T-helper 22 cell (primary cell): Measurements from ENCODE around the gene PLEKHA4.
"Not testable (repeated sequence)": the region's sequence is repeated elsewhere in the genome, so short reads cannot be mapped to it uniquely, and the experiment has no call there.

Experiments used
- DNase-seq: peaks from one replicate; pipeline ENCODE4 v3.0.0-alpha.2; 2020; ENCODE audit warnings: low read depth

The PLEKHA4 gene

DNA sequence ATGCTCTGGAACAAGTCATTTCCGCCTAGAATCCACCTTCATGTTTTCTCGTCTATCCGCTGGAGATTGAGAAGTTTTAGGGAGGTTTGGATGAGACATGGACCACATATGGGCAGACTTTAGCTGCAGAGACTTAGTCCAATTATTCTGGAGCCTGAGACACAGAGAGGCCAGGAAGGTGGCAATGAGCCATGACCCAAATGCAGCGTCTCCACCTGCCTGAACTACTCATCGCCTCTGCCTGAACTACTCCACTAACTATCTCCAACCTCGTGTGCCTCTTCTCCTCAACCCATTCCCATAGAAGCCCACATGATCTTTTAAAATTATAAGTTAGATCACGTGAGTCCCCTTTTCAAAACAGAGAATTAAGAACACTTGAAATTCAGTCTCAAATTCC lies 5.6 kb downstream of the PLEKHA4 start:
- DNase-seq, result no peak

DNA sequence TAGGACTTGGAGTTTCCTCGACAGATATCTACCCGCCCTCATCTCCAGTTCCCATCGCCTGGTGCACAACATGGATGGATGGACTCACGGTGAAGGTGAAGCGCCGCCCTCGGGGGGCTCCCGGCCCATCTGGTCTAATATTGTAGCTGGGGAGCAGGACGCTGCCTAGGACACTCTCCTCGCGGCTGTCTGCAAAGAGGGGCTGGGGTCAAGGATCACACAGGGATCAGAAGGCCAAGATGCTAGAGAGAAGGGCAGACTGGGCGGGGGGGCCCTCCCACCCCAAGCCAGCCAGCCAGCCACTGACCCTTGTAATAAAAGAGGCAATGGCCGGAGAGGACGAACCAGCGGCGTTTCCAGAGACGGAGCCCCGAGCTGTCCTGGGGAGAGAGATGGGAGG lies 7.1 kb downstream of the PLEKHA4 start:
- no peak for DNase-seq

DNA sequence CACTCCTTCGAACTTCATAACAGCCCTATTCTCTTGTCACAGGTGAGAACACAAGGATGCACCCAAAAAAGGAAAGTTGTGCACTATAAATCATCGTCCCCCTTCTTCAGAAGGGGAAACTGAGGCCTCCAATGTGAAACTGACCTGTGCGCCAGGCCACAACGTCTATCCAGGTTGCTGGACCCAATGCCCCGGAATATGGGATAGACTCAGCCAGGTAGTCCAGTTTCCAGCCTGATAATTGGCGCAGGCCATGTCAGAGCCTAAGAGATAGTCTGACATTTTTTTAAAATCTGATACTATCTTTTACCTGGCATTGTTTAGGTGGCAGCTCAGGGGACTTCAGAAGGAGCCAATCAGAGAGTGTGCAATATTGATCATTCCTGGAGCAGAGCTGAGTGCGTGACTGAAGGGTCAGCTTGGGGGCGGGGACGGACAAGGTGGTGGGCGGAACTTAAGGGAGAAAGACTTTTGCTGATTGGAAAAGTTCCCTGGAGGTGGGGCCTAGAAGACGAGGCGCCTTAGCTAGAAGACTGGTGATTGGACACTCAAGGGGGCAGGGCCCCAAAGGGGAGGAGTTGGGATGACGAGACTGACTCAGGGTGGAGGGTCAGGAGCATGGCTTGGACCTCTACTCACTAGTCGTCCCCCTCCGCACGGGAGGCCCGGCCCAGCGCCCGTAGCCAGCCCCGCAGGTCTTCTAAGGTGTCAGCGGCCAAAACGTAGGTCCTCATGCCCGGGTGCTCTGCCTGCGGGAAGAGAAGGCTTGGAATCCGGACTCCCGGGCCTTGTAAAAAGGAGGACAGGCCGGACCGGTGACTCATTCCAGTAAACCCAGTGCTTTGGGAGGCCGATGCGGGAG lies 8.5 kb downstream of the PLEKHA4 start:
- DNase-seq, result no peak

DNA sequence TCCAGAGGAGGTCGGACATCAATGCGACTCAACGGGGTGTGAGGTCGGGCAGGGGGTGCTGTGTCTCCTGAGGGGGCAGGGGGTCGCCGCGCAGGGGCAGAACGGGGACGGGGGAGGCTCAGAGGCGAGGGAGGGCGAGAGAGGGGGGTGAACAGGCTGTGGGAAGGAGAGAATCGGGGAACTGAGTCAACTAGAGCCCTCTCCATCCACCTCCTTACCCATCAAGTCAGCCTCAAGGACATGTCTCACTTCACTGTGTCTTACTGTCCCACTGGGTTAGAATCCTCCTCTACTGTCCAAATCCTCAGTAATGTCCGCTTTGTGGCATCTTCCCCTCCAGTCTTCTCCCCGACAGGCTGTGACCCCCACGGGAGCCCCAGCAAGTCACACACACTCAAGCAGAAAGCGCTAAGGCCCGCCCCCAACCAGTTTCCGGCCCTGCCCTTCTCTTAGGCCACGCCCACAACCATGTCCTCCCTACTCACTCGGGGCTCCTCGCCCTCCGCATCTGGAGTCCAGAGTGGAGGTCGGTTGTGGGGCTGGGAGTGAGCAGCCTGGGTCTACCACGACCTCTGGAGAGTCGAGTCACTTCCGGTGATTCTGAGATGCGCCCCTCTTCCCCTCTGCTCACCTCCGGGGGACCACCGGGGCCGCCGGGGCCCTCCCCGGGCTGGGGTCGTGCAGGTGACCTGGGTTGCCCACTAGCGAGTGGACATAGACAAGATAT lies 9.3 kb downstream of the PLEKHA4 start:
- peak; percentile 62 for DNase-seq

DNA sequence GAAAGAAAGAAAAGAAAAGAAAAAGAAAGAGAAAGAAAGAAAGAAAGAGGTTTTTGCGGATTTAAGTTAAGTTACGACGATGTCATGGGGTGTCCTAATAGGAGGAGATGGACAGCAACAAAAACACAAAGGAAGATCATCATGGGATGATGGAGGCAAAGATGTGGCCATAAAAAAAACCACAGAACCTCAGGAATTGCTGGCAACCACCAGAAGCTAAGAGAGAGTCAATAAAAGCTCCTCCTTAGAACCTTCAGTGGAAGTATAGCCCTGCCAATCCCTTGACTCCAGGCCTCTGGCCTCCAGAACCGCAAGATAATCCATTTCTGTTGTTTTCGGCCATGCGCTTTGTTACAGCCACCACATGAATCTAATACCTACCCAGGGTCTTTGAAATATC lies 11.5 kb downstream of the PLEKHA4 start:
- no peak for DNase-seq

DNA sequence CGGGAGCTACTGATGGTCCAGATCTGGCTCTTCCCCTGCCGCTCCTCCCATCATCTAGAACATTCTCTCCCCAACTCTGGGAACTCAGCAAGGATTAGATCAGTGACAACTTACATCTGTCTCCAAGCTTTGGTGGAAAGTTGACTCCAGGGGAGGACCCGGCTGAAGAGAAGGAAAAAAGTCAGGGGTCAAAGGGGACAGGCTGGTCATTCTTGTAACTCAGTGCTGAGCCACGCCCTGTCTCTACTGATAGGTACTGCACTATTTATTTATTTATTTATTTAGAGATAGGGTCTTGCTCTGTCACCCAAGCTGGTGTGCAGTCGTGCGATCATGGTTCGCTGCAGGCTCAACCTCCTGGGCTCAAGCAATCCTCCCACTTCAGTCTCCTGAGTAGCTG lies 14.3 kb downstream of the PLEKHA4 start:
- DNase-seq, result no peak

DNA sequence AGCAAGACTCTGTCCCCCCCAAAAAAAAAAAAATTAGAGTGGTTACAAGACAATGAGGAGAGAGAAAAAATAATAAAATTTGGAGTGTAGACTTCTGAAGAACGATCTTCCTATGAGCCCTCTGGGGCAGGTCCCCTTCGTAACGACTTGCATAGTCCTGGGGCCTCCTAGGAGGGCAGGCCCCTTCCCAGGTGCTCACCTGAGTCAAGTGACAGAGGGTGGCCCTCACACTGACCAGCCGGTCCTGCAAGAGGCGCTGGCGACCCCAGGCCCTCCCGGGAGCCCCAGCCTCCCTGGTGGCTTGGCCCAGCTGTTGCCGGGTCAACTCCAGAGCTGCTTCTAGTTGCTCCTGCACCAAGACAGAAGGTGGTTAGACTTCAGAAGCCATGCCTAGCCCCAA lies 14.9 kb downstream of the PLEKHA4 start:
- DNase-seq, result no peak

DNA sequence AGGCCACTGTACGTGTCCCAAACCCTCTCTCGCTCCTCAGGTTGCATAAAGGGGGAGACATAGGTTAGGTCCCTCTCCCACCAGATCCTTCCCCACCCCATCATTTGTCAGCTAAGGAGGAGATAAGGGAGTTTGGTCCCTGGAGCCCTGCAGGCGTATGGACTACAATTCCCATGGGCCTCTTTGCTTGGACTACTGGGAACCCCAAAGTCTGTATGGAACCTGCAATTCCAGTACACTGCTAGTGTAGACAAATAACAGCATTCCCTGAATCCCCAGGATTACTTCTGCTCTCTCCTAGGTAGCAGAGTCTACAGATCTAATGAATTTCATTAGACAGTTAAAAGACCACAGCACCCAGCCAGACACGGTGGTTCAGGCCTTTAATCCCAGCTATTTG lies 16.1 kb downstream of the PLEKHA4 start:
- DNase-seq, result no peak

DNA sequence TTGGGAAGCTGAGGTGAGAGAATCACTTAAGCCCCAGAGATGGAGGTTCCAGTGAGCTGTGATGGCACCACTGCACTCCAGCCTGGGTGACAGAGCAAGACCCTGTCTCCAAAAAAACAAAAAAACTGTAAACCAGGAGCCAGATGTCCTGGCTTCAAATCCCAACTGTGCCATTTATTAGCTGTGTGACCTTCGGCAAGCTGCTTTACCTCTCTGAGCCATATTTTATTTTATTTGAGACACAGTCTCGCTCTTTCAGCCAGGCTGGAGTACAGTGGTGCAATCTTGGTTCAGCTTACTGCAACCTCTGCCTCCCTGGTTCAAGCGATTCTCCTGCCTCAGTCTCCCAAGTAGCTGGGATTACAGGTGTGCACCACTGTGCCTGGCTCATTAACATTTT lies 21.8 kb downstream of the PLEKHA4 start:
- DNase-seq, result not testable (repeated sequence)

DNA sequence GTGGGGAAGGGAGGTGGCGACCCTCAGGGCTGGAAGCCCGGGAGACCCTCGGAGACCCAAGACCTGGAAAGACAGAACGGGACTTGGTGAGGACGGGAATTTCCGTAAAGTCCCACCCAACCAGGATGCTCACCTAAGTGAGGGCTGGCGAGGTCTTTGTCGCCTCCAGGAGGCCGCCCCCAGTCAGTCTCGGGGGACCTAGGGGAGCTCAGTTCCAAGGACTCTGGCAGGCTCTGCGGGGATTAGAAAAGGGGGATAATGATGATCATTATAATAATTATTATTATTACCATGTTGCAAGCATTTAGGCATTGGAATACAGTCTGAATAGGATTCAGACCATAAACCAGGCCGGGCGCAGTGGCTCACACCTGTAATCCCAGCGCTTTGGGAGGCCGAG lies 23.0 kb downstream of the PLEKHA4 start:
- no peak for DNase-seq

DNA sequence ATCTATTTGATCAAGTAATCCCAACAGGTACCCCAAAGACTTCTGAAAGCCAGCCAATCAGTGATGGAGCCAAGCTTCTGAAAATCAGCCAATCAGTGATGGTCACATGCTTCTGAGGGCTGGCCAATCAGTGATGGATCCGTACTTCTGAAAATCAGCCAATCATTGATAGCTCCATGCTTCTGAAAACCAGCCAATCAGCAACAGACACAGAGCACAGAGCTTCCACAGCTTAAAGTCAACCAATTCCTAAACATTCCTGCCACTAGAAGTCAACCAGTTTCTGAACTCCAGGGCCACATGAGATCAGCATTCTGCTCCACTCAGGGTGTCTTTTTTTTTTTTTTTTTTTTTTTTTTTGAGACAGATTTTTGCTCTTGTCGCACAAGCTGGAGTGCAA lies 23.9 kb downstream of the PLEKHA4 start:
- DNase-seq, result no peak

DNA sequence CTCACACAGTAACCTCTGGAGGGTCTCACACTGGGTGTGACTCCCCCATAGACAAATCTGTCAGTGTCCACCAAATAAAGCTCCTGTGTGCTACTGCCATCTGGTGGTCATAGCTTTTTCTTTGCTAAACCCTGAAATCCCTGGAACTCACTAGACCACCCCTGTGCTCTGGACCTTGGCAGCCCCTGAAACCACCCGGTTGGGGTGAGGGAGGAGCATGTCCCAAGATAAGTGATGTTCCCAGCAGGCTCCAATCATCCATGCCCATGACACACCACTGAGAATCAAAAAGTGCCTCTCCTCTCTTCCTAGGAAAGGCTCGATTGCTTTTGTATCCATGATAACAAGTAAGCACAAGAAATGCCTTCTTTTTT lies 25.6 kb downstream of the PLEKHA4 start:
- no peak for DNase-seq

DNA sequence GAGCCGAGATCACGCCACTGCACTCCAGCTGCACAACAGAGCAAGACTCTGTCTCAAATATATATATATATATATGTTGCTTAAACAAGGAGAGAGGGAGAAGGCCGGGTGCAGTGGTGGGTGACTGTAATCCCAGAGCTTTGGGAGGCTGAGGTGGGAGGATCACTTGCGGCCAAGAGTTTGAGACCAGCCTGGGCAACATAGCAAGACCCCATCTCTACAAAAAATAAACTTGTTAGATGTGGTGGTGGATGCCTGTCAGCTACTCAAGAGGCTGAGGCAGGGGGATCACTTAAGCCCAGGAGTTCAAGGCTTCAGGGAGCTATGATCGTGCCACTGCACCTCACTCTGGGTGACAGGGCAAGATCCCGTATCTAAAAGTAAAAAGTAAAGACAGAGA lies 26.8 kb downstream of the PLEKHA4 start:
- DNase-seq, result no peak

DNA sequence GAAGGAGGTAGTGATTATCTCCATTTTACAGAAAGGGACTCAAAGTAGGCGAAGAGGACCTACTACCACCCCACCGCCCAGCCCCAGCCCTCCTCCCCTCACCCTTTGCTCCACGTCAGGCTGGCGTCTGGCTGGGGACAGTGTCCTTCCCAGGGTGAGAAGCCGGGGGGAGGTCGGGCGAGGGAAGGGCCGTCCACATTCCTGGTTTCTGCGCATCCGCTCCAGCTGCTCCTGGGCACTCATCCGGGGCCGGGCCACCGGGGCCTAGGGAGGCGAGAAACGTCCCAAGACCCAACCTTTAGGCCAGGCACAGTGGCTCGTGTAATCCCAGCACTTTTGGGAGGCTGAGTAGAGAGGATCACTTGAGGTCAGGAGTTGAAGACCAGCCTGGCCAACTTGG lies 27.4 kb downstream of the PLEKHA4 start:
- no peak for DNase-seq

DNA sequence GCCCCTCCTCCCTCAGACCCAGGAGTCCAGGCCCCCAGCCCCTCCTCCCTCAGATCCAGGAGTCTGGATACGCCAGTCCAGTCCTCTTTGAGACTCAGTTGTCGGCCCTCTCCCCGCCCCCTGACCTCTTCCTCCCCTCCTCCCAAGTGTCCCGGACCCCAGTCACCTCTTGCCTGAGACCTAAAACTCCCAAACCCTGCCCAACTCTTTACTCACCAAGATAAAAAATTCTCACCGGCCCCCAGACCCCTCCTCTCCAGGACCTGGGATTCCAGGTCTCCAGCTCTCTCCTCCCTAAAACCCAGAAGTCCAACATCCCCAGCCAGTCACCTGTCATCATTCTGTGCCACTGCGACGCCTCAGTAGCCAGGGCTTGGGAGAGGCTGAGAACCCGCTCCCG lies 30.7 kb downstream of the PLEKHA4 start:
- DNase-seq, result no peak

DNA sequence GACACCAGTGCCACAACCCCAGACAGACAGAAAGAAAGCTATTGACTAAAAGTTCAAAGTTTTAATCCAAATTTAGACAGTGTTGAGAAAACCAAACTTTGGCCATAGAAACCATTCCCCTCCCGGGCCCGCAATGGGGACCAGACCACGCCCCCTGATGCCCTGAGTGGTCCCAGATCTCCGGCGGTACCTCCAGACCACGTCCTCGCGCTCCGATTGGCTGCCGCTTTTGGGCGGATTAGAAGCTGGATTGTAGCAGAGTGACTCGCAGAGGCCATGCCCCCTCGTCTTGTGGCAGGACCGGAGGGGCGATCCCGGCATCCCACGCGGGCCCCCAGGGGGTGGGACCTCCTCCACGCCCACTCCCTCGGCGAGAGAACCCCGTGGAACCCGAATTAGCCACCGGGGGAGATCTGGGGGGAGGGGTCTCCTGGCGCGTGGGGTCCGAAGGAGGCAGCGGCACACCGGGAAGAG lies 31.3 kb downstream of the PLEKHA4 start:
- DNase-seq, result peak; percentile 75

DNA sequence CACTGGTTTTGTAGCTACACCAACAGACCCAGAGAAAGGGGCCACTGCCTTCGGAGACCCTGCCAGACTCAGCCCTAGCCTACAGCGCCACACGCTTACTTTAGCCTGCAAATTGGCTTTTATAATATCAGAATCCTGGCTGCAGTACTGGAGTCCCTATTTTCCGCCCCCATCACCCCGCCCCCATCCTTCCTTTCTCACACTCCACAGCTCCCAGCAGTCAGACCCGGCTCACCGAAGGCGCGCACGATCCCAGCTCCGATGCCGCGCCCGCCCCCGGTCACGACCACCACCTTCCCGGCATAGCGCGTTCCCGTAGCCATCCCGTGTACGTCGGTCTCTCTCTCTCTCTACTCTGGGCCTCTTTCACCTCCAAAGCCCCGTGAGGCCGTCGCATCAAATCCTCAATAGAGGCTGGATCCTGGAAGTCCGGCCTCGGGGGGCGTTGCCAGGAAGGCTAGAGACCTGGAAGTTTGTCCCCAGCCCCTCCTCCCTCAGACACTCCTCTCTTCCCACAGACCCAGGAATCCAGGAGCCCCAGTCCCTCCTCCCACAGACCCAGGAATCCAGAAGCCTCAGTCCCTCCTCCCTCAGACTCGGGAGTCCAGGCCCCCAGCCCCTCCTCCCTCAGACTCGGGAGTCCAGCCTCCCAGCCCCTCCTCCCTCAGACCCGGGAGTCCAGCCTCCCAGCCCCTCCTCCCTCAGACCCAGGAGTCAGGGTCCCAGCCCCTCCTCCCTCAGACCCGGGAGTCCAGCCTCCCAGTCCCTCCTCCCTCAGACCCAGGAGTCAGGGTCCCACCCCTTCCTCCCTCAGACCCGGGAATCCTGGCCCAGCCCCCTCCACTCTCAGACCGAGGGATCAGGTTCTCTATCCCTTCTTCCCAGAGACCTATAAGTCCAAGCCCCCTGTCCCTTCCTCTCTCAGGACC lies 32.1 kb downstream of the PLEKHA4 start, which contains the start of gene HSD17B14:
Gene HSD17B14 (minus strand): TSS at position 403 of the 929 bp plus-strand sequence. CDS start 80 bp downstream, at position 323.
- no peak for DNase-seq

DNA sequence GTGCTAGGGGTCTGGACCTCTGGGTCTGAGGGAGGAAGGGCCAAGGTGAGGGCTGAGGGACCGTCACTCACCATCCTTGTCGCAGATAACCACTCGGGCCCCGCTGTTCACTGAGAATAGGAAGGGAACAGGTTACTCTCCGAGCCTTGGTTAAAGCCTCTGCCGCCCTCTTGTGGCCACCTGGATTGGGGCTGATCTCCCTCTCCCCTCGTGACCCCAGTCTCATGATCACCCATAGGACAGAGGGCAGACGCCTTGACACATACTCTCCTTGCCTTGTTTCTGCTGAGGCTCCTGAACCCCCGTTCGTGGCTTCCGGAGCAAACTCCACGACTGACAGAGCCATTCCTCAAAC lies 32.7 kb downstream of the PLEKHA4 start:
- DNase-seq, result peak; percentile 79

DNA sequence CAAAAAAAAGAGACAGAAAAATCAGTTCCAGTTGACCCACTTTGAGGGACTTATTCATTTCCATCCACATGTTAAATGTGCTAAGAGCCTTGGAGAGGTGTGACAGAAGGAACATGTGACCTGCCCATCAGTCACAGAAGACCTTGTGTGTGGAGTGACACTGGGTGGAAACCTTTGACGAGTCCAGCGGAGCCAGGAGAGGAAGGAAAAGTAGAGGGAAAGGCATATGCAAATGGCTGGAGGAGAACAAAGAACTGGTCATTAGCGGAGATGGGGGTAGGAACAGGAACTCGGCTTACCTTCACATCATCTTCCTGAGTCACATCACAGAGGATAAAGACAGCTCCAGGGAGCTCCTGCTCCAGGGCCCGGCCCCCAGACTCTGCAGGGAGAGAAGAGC lies 34.4 kb downstream of the PLEKHA4 start:
- DNase-seq, result no peak

DNA sequence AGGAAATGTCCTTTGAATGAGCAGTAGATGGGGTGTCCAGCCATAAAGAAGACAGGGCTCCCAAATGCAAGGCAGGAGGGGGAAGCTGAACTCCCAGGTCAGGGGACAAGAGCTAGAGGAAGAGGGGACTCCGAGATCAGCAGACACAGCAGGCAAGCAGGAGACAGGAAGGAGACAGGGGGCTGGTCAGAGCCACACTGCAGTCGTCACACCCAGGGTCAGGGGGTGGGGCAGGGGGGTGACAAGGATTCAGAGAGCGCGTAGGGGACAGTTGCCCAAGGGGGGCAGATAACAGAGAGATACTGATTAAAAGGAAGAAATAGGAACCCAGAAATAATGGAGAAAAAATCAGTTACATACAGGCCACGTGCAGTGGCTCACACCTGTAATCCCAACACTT lies 35.4 kb downstream of the PLEKHA4 start:
- DNase-seq, result no peak

DNA sequence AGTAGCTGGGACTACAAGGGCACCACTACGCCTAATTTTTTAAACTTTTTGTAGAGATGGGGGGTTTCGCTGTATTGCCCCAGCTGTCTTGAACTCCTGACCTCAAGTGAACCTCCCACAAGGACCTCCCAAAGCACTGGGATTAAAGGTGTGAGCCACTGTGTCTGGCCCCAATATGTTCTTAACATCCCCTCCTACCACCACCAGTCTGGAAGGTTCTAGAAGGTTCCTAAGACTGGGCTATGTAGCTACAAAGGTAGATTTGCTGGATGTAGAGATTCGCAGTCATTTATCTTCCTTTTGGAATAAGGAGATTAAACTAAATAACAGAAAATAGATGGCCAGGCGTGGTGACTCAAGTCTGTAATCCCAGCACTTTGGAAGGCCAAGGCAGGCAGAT lies 37.5 kb downstream of the PLEKHA4 start:
- DNase-seq, result no peak

DNA sequence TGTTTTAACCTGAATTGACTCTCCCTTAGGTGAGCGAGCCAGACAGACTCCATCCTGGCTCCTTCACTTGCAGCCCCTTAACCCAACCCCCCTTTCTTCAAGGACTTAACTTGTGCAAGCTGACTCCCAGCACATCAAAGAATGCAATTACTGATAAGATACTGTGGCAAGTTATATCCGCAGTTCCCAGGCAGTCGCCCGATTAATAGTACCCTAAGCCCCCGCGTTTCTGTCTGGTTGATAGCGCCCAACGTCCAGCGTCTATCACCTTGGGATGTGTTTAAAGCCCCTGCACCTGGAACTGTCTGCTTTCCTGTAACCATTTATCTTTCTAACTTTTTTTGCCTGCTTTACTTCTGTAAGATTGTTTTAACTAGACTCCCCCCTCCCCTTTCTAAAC lies 38.3 kb downstream of the PLEKHA4 start:
- DNase-seq, result no peak
